Mesothelial cell of epicardium (in vitro differentiated cells): ENCODE data around the gene ROBO2. TPM values are rescaled to one million over a fixed set of nuclear protein-coding genes. Genes with fewer than 3 reads are reported as not detected.

ENCODE experiments used
- DNase-seq, 2 experiments: peaks; one replicate each; pipeline ENCODE4 v3.0.0; 2021; ENCODE audit warnings: low spot score in 2 of 2; ENCODE audit not compliant: unreplicated experiment in 2 of 2
- H3K27ac Mint-ChIP-seq: 2 replicates; pipeline ENCODE4 v1.8.0; 2021; ENCODE audit warnings: mixed read lengths
- H3K27me3 Mint-ChIP-seq: 2 replicates; pipeline ENCODE4 v1.8.0; 2021; ENCODE audit warnings: low read depth, mixed read lengths
- H3K36me3 Mint-ChIP-seq: 2 replicates; pipeline ENCODE4 v1.8.0; 2021; ENCODE audit warnings: mixed read lengths
- H3K4me1 Mint-ChIP-seq: 2 replicates; pipeline ENCODE4 v1.8.0; 2021; ENCODE audit warnings: mixed read lengths
- H3K4me3 Mint-ChIP-seq: 2 replicates; pipeline ENCODE4 v1.8.0; 2021; ENCODE audit warnings: mild to moderate bottlenecking, moderate library complexity, mixed read lengths
- H3K9me3 Mint-ChIP-seq: 2 replicates; pipeline ENCODE4 v1.8.0; 2021; ENCODE audit warnings: mixed read lengths
- CTCF ChIP-seq: fragments of 200-600 bp; sonication (generic); IDR thresholded peaks from one replicate; pipeline ENCODE4 v1.5.0; 2021; ENCODE audit warnings: antibody characterized with exemption; ENCODE audit not compliant: unreplicated experiment
- total RNA-seq: library from RNA; stranded (reverse); gene quantifications from 3 replicates; pipeline ENCODE4 v1.2.1, GENCODE V29; 2021

Gene ROBO2
- total RNA-seq, 1 donor from 2014 or later = 82.3 TPM

GRCh38 chr3:77685713-77686112, 645.8 kb downstream of the ROBO2 start:
- Mint-ChIP-seq H3K9me3 (peaks cover 19% of the 10 kb centered on the region), H3K27ac (no peak overlapping the region), H3K4me1 (peaks cover 2% of the 10 kb centered on the region), H3K27me3 (no peaks in the 10 kb centered on the region), H3K36me3 (peaks cover 8% of the 10 kb centered on the region), H3K4me3 (no peak overlapping the region)
- no peak for TF ChIP-seq CTCF
- DNase-seq = no peak

- Mint-ChIP-seq H3K36me3 (peaks cover 8% of the 10 kb centered on the region), H3K9me3 (peaks cover 17% of the 10 kb centered on the region), H3K27ac (no peak overlapping the region), H3K27me3 (no peaks in the 10 kb centered on the region), H3K4me1 (peaks cover 2% of the 10 kb centered on the region), H3K4me3 (no peak overlapping the region)
- no peak for DNase-seq
- no peak for TF ChIP-seq CTCF
Observed at GRCh38 chr3:77686560-77686959, 646.7 kb downstream of the ROBO2 start.

GRCh38 chr3:77687545-77687944, 647.6 kb downstream of the ROBO2 start:
- Mint-ChIP-seq H3K27me3 (no peaks in the 10 kb centered on the region), H3K36me3 (peaks cover 1% of the 10 kb centered on the region), H3K4me1 (peaks cover 2% of the 10 kb centered on the region), H3K27ac (no peak overlapping the region), H3K9me3 (peaks cover 7% of the 10 kb centered on the region), H3K4me3 (no peak overlapping the region)
- DNase-seq = no peak
- TF ChIP-seq CTCF = no peak

- no peak overlapping the region for H3K4me3 Mint-ChIP-seq
- no peak overlapping the region for H3K27ac Mint-ChIP-seq
- peaks cover 2% of the 10 kb centered on the region for H3K4me1 Mint-ChIP-seq
- H3K9me3 Mint-ChIP-seq = peaks cover 2% of the 10 kb centered on the region
- no peak for TF ChIP-seq CTCF
- H3K27me3 Mint-ChIP-seq = no peaks in the 10 kb centered on the region
- no peak for DNase-seq
- no peaks in the 10 kb centered on the region for H3K36me3 Mint-ChIP-seq
Observed at GRCh38 chr3:77690284-77690845, 650.5 kb downstream of the ROBO2 start.

- Mint-ChIP-seq H3K4me1 (no peaks in the 10 kb centered on the region), H3K36me3 (no peaks in the 10 kb centered on the region), H3K4me3 (no peak overlapping the region), H3K9me3 (peaks cover 7% of the 10 kb centered on the region), H3K27me3 (no peaks in the 10 kb centered on the region), H3K27ac (no peak overlapping the region)
- TF ChIP-seq CTCF = no peak
- no peak for DNase-seq
Observed at GRCh38 chr3:77693147-77693546, 653.2 kb downstream of the ROBO2 start.
